ENCODE results near the gene PGM2L1.

- TF ChIP-seq SIN3A (IDR thresholded peaks at IDR 0.05; ENCODE audit: borderline replicate concordance, low read depth, low read length) (no peak), CBX2 (IDR thresholded peaks at IDR 0.05; ENCODE audit: low read depth, low read length) (no peak), CBX2 (CRISPR knock-in tag; IDR thresholded peaks at IDR 0.05; ENCODE audit: low read depth) (no peak), NFRKB (IDR thresholded peaks at IDR 0.05) (no peak), ZFX (CRISPR knock-in tag; IDR thresholded peaks at IDR 0.05; ENCODE audit: low read depth) (no peak), NPAS2 (CRISPR knock-in tag; IDR thresholded peaks at IDR 0.05; ENCODE audit: borderline replicate concordance) (no peak), DPF2 (CRISPR knock-in tag; IDR thresholded peaks at IDR 0.05; ENCODE audit: borderline replicate concordance, low read depth) (no peak), BRF2 (CRISPR knock-in tag; IDR thresholded peaks at IDR 0.05) (no peak), REST (IDR thresholded peaks at IDR 0.05; ENCODE audit: borderline replicate concordance in 1 of 2, low read depth in 1 of 2, low read length in 2 of 2) (no peak), ZNF746 (CRISPR knock-in tag; IDR thresholded peaks at IDR 0.05) (no peak), ZBTB21 (CRISPR knock-in tag; IDR thresholded peaks at IDR 0.05) (no peak)
- TF ChIP-seq, protein P1, sequence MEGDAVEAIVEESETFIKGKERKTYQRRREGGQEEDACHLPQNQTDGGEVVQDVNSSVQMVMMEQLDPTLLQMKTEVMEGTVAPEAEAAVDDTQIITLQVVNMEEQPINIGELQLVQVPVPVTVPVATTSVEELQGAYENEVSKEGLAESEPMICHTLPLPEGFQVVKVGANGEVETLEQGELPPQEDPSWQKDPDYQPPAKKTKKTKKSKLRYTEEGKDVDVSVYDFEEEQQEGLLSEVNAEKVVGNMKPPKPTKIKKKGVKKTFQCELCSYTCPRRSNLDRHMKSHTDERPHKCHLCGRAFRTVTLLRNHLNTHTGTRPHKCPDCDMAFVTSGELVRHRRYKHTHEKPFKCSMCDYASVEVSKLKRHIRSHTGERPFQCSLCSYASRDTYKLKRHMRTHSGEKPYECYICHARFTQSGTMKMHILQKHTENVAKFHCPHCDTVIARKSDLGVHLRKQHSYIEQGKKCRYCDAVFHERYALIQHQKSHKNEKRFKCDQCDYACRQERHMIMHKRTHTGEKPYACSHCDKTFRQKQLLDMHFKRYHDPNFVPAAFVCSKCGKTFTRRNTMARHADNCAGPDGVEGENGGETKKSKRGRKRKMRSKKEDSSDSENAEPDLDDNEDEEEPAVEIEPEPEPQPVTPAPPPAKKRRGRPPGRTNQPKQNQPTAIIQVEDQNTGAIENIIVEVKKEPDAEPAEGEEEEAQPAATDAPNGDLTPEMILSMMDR (CRISPR knock-in tag; IDR thresholded peaks at IDR 0.05), result no peak
- TF ChIP-seq, protein P2, sequence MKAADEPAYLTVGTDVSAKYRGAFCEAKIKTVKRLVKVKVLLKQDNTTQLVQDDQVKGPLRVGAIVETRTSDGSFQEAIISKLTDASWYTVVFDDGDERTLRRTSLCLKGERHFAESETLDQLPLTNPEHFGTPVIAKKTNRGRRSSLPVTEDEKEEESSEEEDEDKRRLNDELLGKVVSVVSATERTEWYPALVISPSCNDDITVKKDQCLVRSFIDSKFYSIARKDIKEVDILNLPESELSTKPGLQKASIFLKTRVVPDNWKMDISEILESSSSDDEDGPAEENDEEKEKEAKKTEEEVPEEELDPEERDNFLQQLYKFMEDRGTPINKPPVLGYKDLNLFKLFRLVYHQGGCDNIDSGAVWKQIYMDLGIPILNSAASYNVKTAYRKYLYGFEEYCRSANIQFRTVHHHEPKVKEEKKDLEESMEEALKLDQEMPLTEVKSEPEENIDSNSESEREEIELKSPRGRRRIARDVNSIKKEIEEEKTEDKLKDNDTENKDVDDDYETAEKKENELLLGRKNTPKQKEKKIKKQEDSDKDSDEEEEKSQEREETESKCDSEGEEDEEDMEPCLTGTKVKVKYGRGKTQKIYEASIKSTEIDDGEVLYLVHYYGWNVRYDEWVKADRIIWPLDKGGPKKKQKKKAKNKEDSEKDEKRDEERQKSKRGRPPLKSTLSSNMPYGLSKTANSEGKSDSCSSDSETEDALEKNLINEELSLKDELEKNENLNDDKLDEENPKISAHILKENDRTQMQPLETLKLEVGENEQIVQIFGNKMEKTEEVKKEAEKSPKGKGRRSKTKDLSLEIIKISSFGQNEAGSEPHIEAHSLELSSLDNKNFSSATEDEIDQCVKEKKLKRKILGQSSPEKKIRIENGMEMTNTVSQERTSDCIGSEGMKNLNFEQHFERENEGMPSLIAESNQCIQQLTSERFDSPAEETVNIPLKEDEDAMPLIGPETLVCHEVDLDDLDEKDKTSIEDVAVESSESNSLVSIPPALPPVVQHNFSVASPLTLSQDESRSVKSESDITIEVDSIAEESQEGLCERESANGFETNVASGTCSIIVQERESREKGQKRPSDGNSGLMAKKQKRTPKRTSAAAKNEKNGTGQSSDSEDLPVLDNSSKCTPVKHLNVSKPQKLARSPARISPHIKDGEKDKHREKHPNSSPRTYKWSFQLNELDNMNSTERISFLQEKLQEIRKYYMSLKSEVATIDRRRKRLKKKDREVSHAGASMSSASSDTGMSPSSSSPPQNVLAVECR (CRISPR knock-in tag; IDR thresholded peaks at IDR 0.05; ENCODE audit: borderline replicate concordance), result no peak
These were observed 24.9 kb downstream of the PGM2L1 start for GRCh38 chr11:74373382-74373781.
